Lower lobe of right lung (tissue), 2 donors: ENCODE data around the gene AMMECR1L. TPM values are rescaled to one million over a fixed set of nuclear protein-coding genes. Genes with fewer than 3 reads are reported as not detected.

Experiments
- ATAC-seq, 2 donors: fragments of 200-7000 bp; cut with Tn5 transposase; one replicate each; pipeline ENCODE4 v1.9.1; 2020 to 2022; ENCODE audit warnings: mild to moderate bottlenecking in 2 of 2, moderate library complexity in 2 of 2
- DNase-seq: peaks from one replicate; pipeline ENCODE4 v3.0.0-alpha.2; 2020
- H3K27ac ChIP-seq: fragments of 200-600 bp; one replicate; pipeline ENCODE4 v1.8.0; 2022
- H3K27me3 ChIP-seq: fragments of 200-600 bp; one replicate; pipeline ENCODE4 v1.8.0; 2022; ENCODE audit warnings: low read depth
- H3K36me3 ChIP-seq: fragments of 200-600 bp; one replicate; pipeline ENCODE4 v1.8.0; 2022; ENCODE audit warnings: mild to moderate bottlenecking
- H3K4me1 ChIP-seq: fragments of 200-600 bp; one replicate; pipeline ENCODE4 v1.8.0; 2022
- H3K4me3 ChIP-seq: fragments of 200-600 bp; one replicate; pipeline ENCODE4 v1.8.0; 2022; ENCODE audit warnings: mild to moderate bottlenecking
- H3K9me3 ChIP-seq: fragments of 200-600 bp; one replicate; pipeline ENCODE4 v1.8.0; 2022
- CTCF ChIP-seq: fragments of 200-600 bp; IDR thresholded peaks from one replicate; pipeline ENCODE4 v1.8.0; 2022; ENCODE audit warnings: antibody characterized with exemption, mild to moderate bottlenecking
- intact Hi-C: fragments of 100-400 bp; cut with DNase I; formaldehyde crosslinking; loops from one replicate; pipeline ENCODE4 v1.11.0; 2022
- total RNA-seq: library from RNA; stranded (reverse); fragmentation: NEBNext Ultra II Directional; extraction: Animal tissue kit (Norgen Biotek cat#: 25700); gene quantifications from one replicate; pipeline ENCODE4 v1.2.1, GENCODE V29; 2021
- donor health status: DM: no; HTN: yes; CAD: no; lungs with severe emphysema.

Gene AMMECR1L
- total RNA-seq, 1 donor from 2014 or later: 14.8 TPM

GRCh38 chr2:127879899-127880298 lies 5.9 kb downstream of the AMMECR1L start:
- no peak overlapping the region for H3K4me3 ChIP-seq
- H3K36me3 ChIP-seq: peaks cover 41% of the 10 kb centered on the region
- intact Hi-C loops: no loop called here
- no peak overlapping the region for H3K27ac ChIP-seq
- H3K9me3 ChIP-seq: no peaks in the 10 kb centered on the region
- TF ChIP-seq CTCF: no peak
- DNase-seq (no peak), ATAC-seq (no peak)
- no peaks in the 10 kb centered on the region for H3K27me3 ChIP-seq
- peaks cover 23% of the 10 kb centered on the region for H3K4me1 ChIP-seq

DNA sequence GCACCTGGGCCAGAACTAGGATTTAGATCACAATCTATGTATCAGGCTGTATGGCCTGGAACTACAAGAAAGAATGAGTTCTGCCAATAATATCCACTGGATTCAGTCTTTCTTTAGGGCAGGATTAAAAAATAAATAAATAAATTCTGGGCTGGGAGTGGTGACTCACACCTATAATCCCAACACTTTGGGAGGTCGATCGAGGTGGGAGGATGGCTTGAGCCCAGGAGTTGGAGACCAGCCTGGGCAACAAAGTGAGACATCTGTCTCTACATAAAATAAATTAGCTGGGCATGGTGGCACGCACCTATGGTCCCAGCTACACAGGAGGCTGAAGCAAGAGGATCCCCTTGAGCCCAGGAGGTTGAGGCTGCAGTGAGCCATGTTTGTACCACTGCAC lies 8.1 kb downstream of the AMMECR1L start:
- peaks cover 15% of the 10 kb centered on the region for H3K4me1 ChIP-seq
- intact Hi-C loops: no loop called here

GRCh38 chr2:127877136-127877535 lies 8.6 kb downstream of the AMMECR1L start:
- Histone ChIP-seq H3K36me3 (peaks cover 42% of the 10 kb centered on the region), H3K4me1 (peaks cover 15% of the 10 kb centered on the region), H3K27me3 (no peaks in the 10 kb centered on the region), H3K9me3 (no peaks in the 10 kb centered on the region), H3K4me3 (no peak overlapping the region), H3K27ac (no peak overlapping the region)
- no peak for TF ChIP-seq CTCF
- DNase-seq (no peak), ATAC-seq (no peak)
- intact Hi-C loops: no loop called here

More for the DNA sequence above, 8.1 kb downstream of the AMMECR1L start:
- peaks cover 42% of the 10 kb centered on the region for H3K36me3 ChIP-seq
- ATAC-seq: no peak
- H3K4me3 ChIP-seq: no peak overlapping the region
- no peaks in the 10 kb centered on the region for H3K9me3 ChIP-seq
- no peak for DNase-seq
- H3K27me3 ChIP-seq: no peaks in the 10 kb centered on the region
- H3K27ac ChIP-seq: no peak overlapping the region
- no peak for TF ChIP-seq CTCF

- Histone ChIP-seq H3K4me1 (peaks cover 15% of the 10 kb centered on the region), H3K36me3 (peaks cover 48% of the 10 kb centered on the region)
- intact Hi-C loops: no loop called here
These were observed 11.1 kb downstream of the AMMECR1L start for GRCh38 chr2:127874378-127875269.

GRCh38 chr2:127873707-127874303 lies 12.0 kb downstream of the AMMECR1L start:
- H3K27me3 ChIP-seq: no peaks in the 10 kb centered on the region
- no peak for DNase-seq
- peaks cover 15% of the 10 kb centered on the region for H3K4me1 ChIP-seq
- TF ChIP-seq CTCF: no peak
- H3K36me3 ChIP-seq: peaks cover 51% of the 10 kb centered on the region
- intact Hi-C loops: no loop called here
- no peaks in the 10 kb centered on the region for H3K9me3 ChIP-seq
- H3K27ac ChIP-seq: no peak overlapping the region
- H3K4me3 ChIP-seq: no peak overlapping the region
- peak in 1 of 2 donors; percentile 41 for ATAC-seq

More at GRCh38 chr2:127874378-127875269, 11.1 kb downstream of the AMMECR1L start:
- ATAC-seq (no peak), DNase-seq (no peak)
- Histone ChIP-seq H3K27ac (no peak overlapping the region), H3K9me3 (no peaks in the 10 kb centered on the region), H3K27me3 (no peaks in the 10 kb centered on the region), H3K4me3 (no peak overlapping the region)
- no peak for TF ChIP-seq CTCF
